ENCODE measurements around the gene PRKACB.
"Not testable (repeated sequence)": the region's sequence is repeated elsewhere in the genome, so short reads cannot be mapped to it uniquely, and the experiment has no call there.

Gene PRKACB
- 266 to 324 reads per million in 2 donors for total RNA-seq

GRCh38 chr1:84143796-84144565 lies at the start of gene PRKACB:
PRKACB (plus strand) TSS chr1:84144271; CDS start chr1:84144362, 91 bp downstream.
- no peak for DNase-seq

GRCh38 chr1:84095308-84095707 lies 48.8 kb upstream of the PRKACB start:
- DNase-seq: no peak

- no peak for DNase-seq
Measured at GRCh38 chr1:84096176-84096575, 47.9 kb upstream of the PRKACB start.

GRCh38 chr1:84101204-84101603 lies 42.9 kb upstream of the PRKACB start:
- no peak for DNase-seq

- DNase-seq: no peak
Measured at GRCh38 chr1:84103197-84103992, 40.7 kb upstream of the PRKACB start.

- DNase-seq: not testable (repeated sequence)
Measured at GRCh38 chr1:84107538-84107937, 36.5 kb upstream of the PRKACB start.

- no peak for DNase-seq
Measured at GRCh38 chr1:84107955-84108354, 36.1 kb upstream of the PRKACB start.

GRCh38 chr1:84108900-84109578 lies 35.0 kb upstream of the PRKACB start:
- no peak for DNase-seq

- DNase-seq: no peak
Measured at GRCh38 chr1:84110629-84111028, 33.4 kb upstream of the PRKACB start.

GRCh38 chr1:84116558-84116957 lies 27.5 kb upstream of the PRKACB start:
- DNase-seq: no peak

- DNase-seq: no peak
Measured at GRCh38 chr1:84117868-84118267, 26.2 kb upstream of the PRKACB start.

GRCh38 chr1:84121360-84121759 lies 22.7 kb upstream of the PRKACB start:
- no peak for DNase-seq

- no peak for DNase-seq
Measured at GRCh38 chr1:84122780-84123382, 21.2 kb upstream of the PRKACB start.

- DNase-seq: no peak
Measured at GRCh38 chr1:84133479-84133878, 10.6 kb upstream of the PRKACB start.

GRCh38 chr1:84135341-84135740 lies 8.7 kb upstream of the PRKACB start:
- no peak for DNase-seq

GRCh38 chr1:84141182-84142003 lies 2.7 kb upstream of the PRKACB start:
- no peak for DNase-seq

- DNase-seq: no peak
Measured at GRCh38 chr1:84145068-84145467, 997 bp downstream of the PRKACB start.

GRCh38 chr1:84146411-84147032 lies 2.5 kb downstream of the PRKACB start:
- DNase-seq: no peak

GRCh38 chr1:84148758-84149157 lies 4.7 kb downstream of the PRKACB start:
- DNase-seq: no peak

- DNase-seq: no peak
Measured at GRCh38 chr1:84152649-84153056, 8.6 kb downstream of the PRKACB start.

- DNase-seq: no peak
Measured at GRCh38 chr1:84155517-84155916, 11.4 kb downstream of the PRKACB start.

GRCh38 chr1:84156210-84156621 lies 12.1 kb downstream of the PRKACB start:
- DNase-seq: no peak

All from activated gamma-delta T cell (primary cell).